Breast epithelium (tissue), 4 donors: ENCODE data around the gene DRAP1. TPM values are rescaled to one million over a fixed set of nuclear protein-coding genes. Genes with fewer than 3 reads are reported as not detected.

Experiments used
- DNase-seq, 2 donors: peaks; one replicate each; pipeline ENCODE4 v3.0.0-alpha.2; 2019; ENCODE audit warnings: low spot score in 2 of 2
- H3K27ac ChIP-seq, 2 donors: fragments of 200-600 bp; sonication (generic) in 1 of 2; one replicate each; pipeline ENCODE4 v1.5.1; 2016 to 2019; ENCODE audit warnings: mild to moderate bottlenecking in 1 of 2
- H3K27me3 ChIP-seq, 2 donors: fragments of 200-600 bp; sonication (generic) in 1 of 2; one replicate each; pipeline versions ENCODE4 v1.5.1 to v1.6.0; 2017 to 2019; ENCODE audit warnings: control low read depth in 1 of 2, mild to moderate bottlenecking in 1 of 2
- H3K36me3 ChIP-seq: fragments of 200-600 bp; one replicate; pipeline ENCODE4 v1.5.1; 2019
- H3K4me1 ChIP-seq, 2 donors: fragments of 200-600 bp; sonication (generic); one replicate each; pipeline ENCODE4 v1.5.1; 2016 to 2019; ENCODE audit warnings: control low read depth in 1 of 2
- H3K4me3 ChIP-seq, 3 donors: fragments of 200-600 bp; sonication (generic); 1 replicate in 2 of 3; 2 replicates in 1 of 3; pipeline ENCODE4 v1.5.1; 2016 to 2019; ENCODE audit warnings: mild to moderate bottlenecking in 3 of 3, moderate library complexity in 2 of 3
- H3K9me3 ChIP-seq, 2 donors: fragments of 200-600 bp; sonication (generic) in 1 of 2; one replicate each; pipeline ENCODE4 v1.5.1; 2016 to 2019; ENCODE audit warnings: control low read depth in 1 of 2
- CTCF ChIP-seq, 3 donors: fragments of 450-650 bp; IDR thresholded peaks; one replicate each; pipeline ENCODE4 v1.5.1; 2016 to 2017; ENCODE audit warnings: antibody characterized with exemption in 3 of 3, mild to moderate bottlenecking in 3 of 3, moderate library complexity in 3 of 3
- POLR2A ChIP-seq: fragments of 450-650 bp; IDR thresholded peaks from one replicate; pipeline ENCODE4 v1.6.1; 2016; ENCODE audit warnings: antibody characterized with exemption, mild to moderate bottlenecking, moderate library complexity
- POLR2AphosphoS5 ChIP-seq, 3 donors: sonication (generic); formaldehyde crosslinking; IDR thresholded peaks; one replicate each; pipeline ENCODE4 v1.6.1; 2017; ENCODE audit warnings: antibody characterized with exemption in 3 of 3
- intact Hi-C: fragments of 100-400 bp; cut with DNase I; formaldehyde crosslinking; loops from one replicate; pipeline ENCODE4 v1.15.1; 2023; ENCODE audit warnings: low total_unique reads
- total RNA-seq, 3 donors: library from RNA; depleted of rRNA; stranded (reverse); fragments of >200 nt; gene quantifications; one replicate each; pipeline ENCODE4 v1.1.0, GENCODE V29; 2016

The DRAP1 gene
- total RNA-seq, 3 donors from 2014 or later: 50.1 to 64.5 (median 51.5) TPM

DNA sequence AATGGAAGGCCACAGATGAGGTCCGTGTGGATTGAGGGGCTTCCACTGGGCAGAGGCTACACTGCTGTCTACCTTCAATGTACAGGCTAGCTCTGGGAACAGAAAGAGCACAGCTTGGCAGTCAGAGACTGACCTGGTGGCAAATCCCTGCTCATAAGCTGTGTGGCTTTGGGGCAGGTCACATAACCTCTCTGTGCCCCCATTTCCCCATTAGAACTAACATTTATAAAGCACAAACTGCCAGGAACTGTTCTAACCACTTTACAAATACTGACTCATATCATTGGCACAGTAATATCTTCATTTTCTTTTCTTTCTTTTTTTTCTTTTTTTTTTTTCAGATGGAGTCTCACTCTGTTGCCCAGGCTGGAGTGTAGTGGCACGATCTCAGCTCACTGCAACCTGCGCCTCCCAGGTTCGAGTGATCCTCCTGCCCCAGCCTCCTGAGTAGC, 22.2 kb upstream of the DRAP1 start:
- intact Hi-C loops: no loop called here
- Histone ChIP-seq H3K36me3 (no peaks in the 10 kb centered on the region), H3K4me1 (peaks cover 4 to 15% of the 10 kb centered on the region in 2 donors), H3K27me3 (peaks cover 0 to 8% of the 10 kb centered on the region in 2 donors), H3K9me3 (no peaks in the 10 kb centered on the region), H3K27ac (no peak overlapping the region), H3K4me3 (no peak overlapping the region)
- DNase-seq: no peak
- TF ChIP-seq CTCF (IDR thresholded peaks at IDR 0.05): no peak
- TF ChIP-seq POLR2A: no peak
- TF ChIP-seq POLR2AphosphoS5 (IDR thresholded peaks at IDR 0.05): no peak

DNA sequence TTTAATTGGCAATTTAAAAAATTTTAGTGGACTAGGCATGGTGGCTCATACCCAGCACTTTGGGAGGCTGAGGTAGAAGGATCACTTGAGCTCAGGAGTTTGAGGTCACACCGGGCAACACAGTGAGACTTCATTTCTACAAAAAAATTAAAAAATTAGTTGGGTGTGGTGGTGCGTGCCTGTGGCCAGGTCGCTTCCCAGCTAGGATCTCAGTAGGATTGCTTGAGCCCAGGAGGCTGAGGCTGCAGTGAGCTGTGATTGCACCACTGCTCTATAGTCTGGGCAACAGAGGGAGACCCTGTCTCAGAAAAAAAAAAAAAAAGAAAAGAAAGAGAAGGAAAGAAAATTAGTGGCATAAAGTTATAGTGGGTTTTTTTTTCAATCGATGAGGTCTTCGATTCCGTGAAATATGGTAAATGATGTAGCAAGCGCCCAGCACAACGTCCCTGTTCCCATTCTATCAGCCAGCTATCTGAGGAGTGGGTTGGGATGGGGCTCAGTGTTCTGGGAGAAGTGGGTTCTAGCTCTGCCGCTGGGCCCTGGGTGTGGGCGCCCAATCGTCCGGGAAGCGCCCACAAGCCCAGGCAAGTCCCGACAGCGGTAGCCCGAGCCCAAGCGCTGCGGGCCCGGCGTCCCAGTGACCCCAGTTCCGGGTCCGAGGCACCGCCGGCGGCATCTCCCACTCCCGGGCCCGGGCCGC, 20.4 kb upstream of the DRAP1 start:
- intact Hi-C loops: no loop called here
- peaks cover 0 to 8% of the 10 kb centered on the region in 2 donors for H3K27me3 ChIP-seq
- peak overlapping the region in 1 of 2 donors; percentile 3 for H3K27ac ChIP-seq
- peaks cover 0 to 8% of the 10 kb centered on the region in 2 donors for H3K4me1 ChIP-seq
- no peaks in the 10 kb centered on the region for H3K9me3 ChIP-seq
- TF ChIP-seq POLR2AphosphoS5 (IDR thresholded peaks at IDR 0.05) (no peak), CTCF (IDR thresholded peaks at IDR 0.05) (no peak), POLR2A (no peak)
- H3K36me3 ChIP-seq: no peaks in the 10 kb centered on the region
- H3K4me3 ChIP-seq: peak overlapping the region; percentile 52 to 89 (median 53)
- no peak for DNase-seq

GRCh38 chr11:65899356-65900124, 19.7 kb upstream of the DRAP1 start:
- Histone ChIP-seq H3K36me3 (no peaks in the 10 kb centered on the region), H3K27ac (peak overlapping the region; percentile 46 to 82), H3K27me3 (peaks cover 0 to 8% of the 10 kb centered on the region in 2 donors), H3K4me1 (peaks cover 0 to 6% of the 10 kb centered on the region in 2 donors), H3K4me3 (peak overlapping the region; percentile 52 to 89 (median 53)), H3K9me3 (no peaks in the 10 kb centered on the region)
- intact Hi-C loops: no loop called here
- no peak for DNase-seq
- TF ChIP-seq POLR2AphosphoS5 (IDR thresholded peaks at IDR 0.05) (no peak), CTCF (IDR thresholded peaks at IDR 0.05) (no peak), POLR2A (no peak)

GRCh38 chr11:65900125-65900898, 18.9 kb upstream of the DRAP1 start, which contains the start of gene FOSL1:
Gene FOSL1, minus strand, starts transcription at chr11:65900388. Its CDS starts 49 bp downstream, at chr11:65900339.
- Histone ChIP-seq H3K27me3 (peaks cover 0 to 8% of the 10 kb centered on the region in 2 donors), H3K27ac (peak within 1 kb of the TSS; percentile 46 to 82), H3K9me3 (no peaks in the 10 kb centered on the region), H3K4me1 (peaks cover 0 to 6% of the 10 kb centered on the region in 2 donors), H3K36me3 (no peaks in the 10 kb centered on the region), H3K4me3 (peak within 1 kb of the TSS; percentile 52 to 89 (median 53))
- peak; percentile 87 to 90 for DNase-seq
- TF ChIP-seq POLR2AphosphoS5 (IDR thresholded peaks at IDR 0.05): peak in 2 of 3 donors; percentile 37 to 49
- no peak for TF ChIP-seq POLR2A
- no peak for TF ChIP-seq CTCF (IDR thresholded peaks at IDR 0.05)
- intact Hi-C loops: no loop called here
